ENCODE data around the gene SLC25A30.
"Not testable (repeated sequence)": the region's sequence is repeated elsewhere in the genome, so short reads cannot be mapped to it uniquely, and the experiment has no call there.

Gene SLC25A30

GRCh38 chr13:45384474-45385174, 33.5 kb downstream of the SLC25A30 start:
- Histone ChIP-seq H3K79me2 (ENCODE audit: low read length) (no peaks in the 10 kb centered on the region), H3K4me1 (ENCODE audit: low read length) (no peaks in the 10 kb centered on the region), H3K27me3 (replicated peaks; ENCODE audit: insufficient read depth, low read length) (no peaks in the 10 kb centered on the region), H3F3A (ENCODE audit: insufficient read depth, low read length) (no peaks in the 10 kb centered on the region), H3K36me3 (replicated peaks; ENCODE audit: insufficient read depth, low read length) (no peaks in the 10 kb centered on the region), H3K4me2 (ENCODE audit: low read depth, low read length) (no peak overlapping the region), H3K27ac (ENCODE audit: low read length) (no peak overlapping the region), H3K4me3 (ENCODE audit: low read length) (no peak overlapping the region), H3K9me3 (replicated peaks; ENCODE audit: insufficient read depth, low read length) (no peaks in the 10 kb centered on the region), H2AFZ (ENCODE audit: low read length) (no peak overlapping the region), H3K9ac (ENCODE audit: low read length) (no peak overlapping the region), H3K9me2 (replicated peaks; ENCODE audit: insufficient read depth, low read length) (no peaks in the 10 kb centered on the region), H4K20me1 (ENCODE audit: insufficient read depth, low read length) (no peaks in the 10 kb centered on the region)
- DNase-seq = no peak
- no peak for TF ChIP-seq EZH2 (optimal IDR thresholded peaks at IDR 0.05; ENCODE audit: low read depth, low read length)

- H3K4me3 ChIP-seq (ENCODE audit: low read length); DNase-seq; H3K36me3 ChIP-seq (replicated peaks; ENCODE audit: insufficient read depth, low read length); H3K4me2 ChIP-seq (ENCODE audit: low read depth, low read length); H2AFZ ChIP-seq (ENCODE audit: low read length); H3F3A ChIP-seq (ENCODE audit: insufficient read depth, low read length); H3K79me2 ChIP-seq (ENCODE audit: low read length); H3K9me3 ChIP-seq (replicated peaks; ENCODE audit: insufficient read depth, low read length); H3K9me2 ChIP-seq (replicated peaks; ENCODE audit: insufficient read depth, low read length); H4K20me1 ChIP-seq (ENCODE audit: insufficient read depth, low read length); H3K9ac ChIP-seq (ENCODE audit: low read length); H3K4me1 ChIP-seq (ENCODE audit: low read length); H3K27ac ChIP-seq (ENCODE audit: low read length); H3K27me3 ChIP-seq (replicated peaks; ENCODE audit: insufficient read depth, low read length): not testable (repeated sequence)
Observed at GRCh38 chr13:45382739-45383138, 35.4 kb downstream of the SLC25A30 start.

GRCh38 chr13:45381196-45381595, 37.0 kb downstream of the SLC25A30 start:
- no peak overlapping the region for H2AFZ ChIP-seq (ENCODE audit: low read length)
- no peak overlapping the region for H3K4me3 ChIP-seq (ENCODE audit: low read length)
- H3K27me3 ChIP-seq (replicated peaks; ENCODE audit: insufficient read depth, low read length) = no peaks in the 10 kb centered on the region
- H3K36me3 ChIP-seq (replicated peaks; ENCODE audit: insufficient read depth, low read length) = no peaks in the 10 kb centered on the region
- no peak overlapping the region for H3K4me2 ChIP-seq (ENCODE audit: low read depth, low read length)
- H4K20me1 ChIP-seq (ENCODE audit: insufficient read depth, low read length) = no peaks in the 10 kb centered on the region
- no peak overlapping the region for H3K27ac ChIP-seq (ENCODE audit: low read length)
- no peak for DNase-seq
- TF ChIP-seq EZH2 (optimal IDR thresholded peaks at IDR 0.05; ENCODE audit: low read depth, low read length) (no peak), CTCF (IDR thresholded peaks at IDR 0.05; ENCODE audit: low read length) (no peak), EZH2phosphoT487 (IDR thresholded peaks at IDR 0.05; ENCODE audit: low read length) (no peak)
- H3K9me2 ChIP-seq (replicated peaks; ENCODE audit: insufficient read depth, low read length) = no peaks in the 10 kb centered on the region
- no peak overlapping the region for H3K9ac ChIP-seq (ENCODE audit: low read length)
- H3K9me3 ChIP-seq (replicated peaks; ENCODE audit: insufficient read depth, low read length) = no peaks in the 10 kb centered on the region
- H3K79me2 ChIP-seq (ENCODE audit: low read length) = no peaks in the 10 kb centered on the region
- H3F3A ChIP-seq (ENCODE audit: insufficient read depth, low read length) = no peaks in the 10 kb centered on the region
- H3K4me1 ChIP-seq (ENCODE audit: low read length) = no peaks in the 10 kb centered on the region

GRCh38 chr13:45380708-45381107, 37.5 kb downstream of the SLC25A30 start:
- not testable (repeated sequence) for H3K79me2 ChIP-seq (ENCODE audit: low read length); H3K4me1 ChIP-seq (ENCODE audit: low read length)

GRCh38 chr13:45379516-45379915, 38.7 kb downstream of the SLC25A30 start:
- not testable (repeated sequence) for H4K20me1 ChIP-seq (ENCODE audit: insufficient read depth, low read length); H3K27ac ChIP-seq (ENCODE audit: low read length); H3K4me3 ChIP-seq (ENCODE audit: low read length); H3K79me2 ChIP-seq (ENCODE audit: low read length); H3K27me3 ChIP-seq (replicated peaks; ENCODE audit: insufficient read depth, low read length); H3K4me1 ChIP-seq (ENCODE audit: low read length); H3K9me2 ChIP-seq (replicated peaks; ENCODE audit: insufficient read depth, low read length); DNase-seq; H3K9ac ChIP-seq (ENCODE audit: low read length); H2AFZ ChIP-seq (ENCODE audit: low read length); H3F3A ChIP-seq (ENCODE audit: insufficient read depth, low read length); H3K9me3 ChIP-seq (replicated peaks; ENCODE audit: insufficient read depth, low read length); H3K4me2 ChIP-seq (ENCODE audit: low read depth, low read length); H3K36me3 ChIP-seq (replicated peaks; ENCODE audit: insufficient read depth, low read length)

More at GRCh38 chr13:45380708-45381107, 37.5 kb downstream of the SLC25A30 start:
- not testable (repeated sequence) for H3K27me3 ChIP-seq (replicated peaks; ENCODE audit: insufficient read depth, low read length); H3K9me2 ChIP-seq (replicated peaks; ENCODE audit: insufficient read depth, low read length); H3K9ac ChIP-seq (ENCODE audit: low read length); H4K20me1 ChIP-seq (ENCODE audit: insufficient read depth, low read length); H3K36me3 ChIP-seq (replicated peaks; ENCODE audit: insufficient read depth, low read length); H3K27ac ChIP-seq (ENCODE audit: low read length); H2AFZ ChIP-seq (ENCODE audit: low read length); DNase-seq; H3K9me3 ChIP-seq (replicated peaks; ENCODE audit: insufficient read depth, low read length); H3F3A ChIP-seq (ENCODE audit: insufficient read depth, low read length); H3K4me2 ChIP-seq (ENCODE audit: low read depth, low read length); H3K4me3 ChIP-seq (ENCODE audit: low read length)

- not testable (repeated sequence) for H3K4me3 ChIP-seq (ENCODE audit: low read length); DNase-seq; H3K27ac ChIP-seq (ENCODE audit: low read length); H3K4me2 ChIP-seq (ENCODE audit: low read depth, low read length); H3K27me3 ChIP-seq (replicated peaks; ENCODE audit: insufficient read depth, low read length); H3K36me3 ChIP-seq (replicated peaks; ENCODE audit: insufficient read depth, low read length); H3K9me2 ChIP-seq (replicated peaks; ENCODE audit: insufficient read depth, low read length); H3K79me2 ChIP-seq (ENCODE audit: low read length); H2AFZ ChIP-seq (ENCODE audit: low read length); H3K4me1 ChIP-seq (ENCODE audit: low read length); H4K20me1 ChIP-seq (ENCODE audit: insufficient read depth, low read length); H3K9ac ChIP-seq (ENCODE audit: low read length); H3F3A ChIP-seq (ENCODE audit: insufficient read depth, low read length); H3K9me3 ChIP-seq (replicated peaks; ENCODE audit: insufficient read depth, low read length)
Observed at GRCh38 chr13:45378786-45379185, 39.4 kb downstream of the SLC25A30 start.

DNA sequence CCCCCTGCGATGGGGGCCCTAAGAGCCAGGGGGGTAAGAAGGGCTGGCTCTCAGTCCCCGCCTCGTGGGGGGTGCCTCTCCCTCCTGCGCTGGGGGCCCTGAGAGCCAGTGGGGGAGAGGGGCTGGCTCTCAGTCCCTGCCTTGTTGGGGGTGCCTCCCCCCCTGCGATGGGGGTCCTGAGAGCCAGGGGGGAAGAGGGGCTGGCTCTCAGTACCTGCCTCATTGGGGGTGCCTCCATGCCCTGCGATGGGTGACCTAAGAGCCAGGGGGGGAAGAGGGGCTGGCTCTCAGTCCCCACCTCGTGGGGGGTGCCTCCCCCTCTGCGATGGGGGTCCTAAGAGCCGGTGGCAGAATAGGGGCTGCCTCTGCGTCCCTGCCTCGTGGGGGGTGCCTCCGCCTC, 40.9 kb downstream of the SLC25A30 start:
- not testable (repeated sequence) for H3F3A ChIP-seq (ENCODE audit: insufficient read depth, low read length); H3K4me3 ChIP-seq (ENCODE audit: low read length); DNase-seq; H3K9me3 ChIP-seq (replicated peaks; ENCODE audit: insufficient read depth, low read length); H4K20me1 ChIP-seq (ENCODE audit: insufficient read depth, low read length); H2AFZ ChIP-seq (ENCODE audit: low read length); H3K4me2 ChIP-seq (ENCODE audit: low read depth, low read length); H3K79me2 ChIP-seq (ENCODE audit: low read length); H3K36me3 ChIP-seq (replicated peaks; ENCODE audit: insufficient read depth, low read length); H3K27ac ChIP-seq (ENCODE audit: low read length); H3K9ac ChIP-seq (ENCODE audit: low read length); H3K4me1 ChIP-seq (ENCODE audit: low read length); H3K9me2 ChIP-seq (replicated peaks; ENCODE audit: insufficient read depth, low read length); H3K27me3 ChIP-seq (replicated peaks; ENCODE audit: insufficient read depth, low read length)

All from MM.1S (cell line).